IPS-18a (cell line): ENCODE data around the gene CEP63.

ENCODE experiments used
- H3K27ac ChIP-seq: one replicate; pipeline ENCODE4 v1.5.1; 2013; ENCODE audit warnings: low read length
- H3K27me3 ChIP-seq: one replicate; pipeline ENCODE4 v1.6.1; 2013; ENCODE audit warnings: mild to moderate bottlenecking, low read length; ENCODE audit not compliant: control insufficient read depth, insufficient read depth
- H3K36me3 ChIP-seq: one replicate; pipeline ENCODE4 v1.6.1; 2013; ENCODE audit warnings: low read depth, low read length; ENCODE audit not compliant: control insufficient read depth
- H3K4me1 ChIP-seq: one replicate; pipeline ENCODE4 v1.6.1; 2013; ENCODE audit warnings: low read depth, low read length; ENCODE audit not compliant: control insufficient read depth
- H3K4me3 ChIP-seq: one replicate; pipeline ENCODE4 v1.5.1; 2013; ENCODE audit warnings: low read length
- H3K9ac ChIP-seq: one replicate; pipeline ENCODE4 v1.6.1; 2013; ENCODE audit warnings: mild to moderate bottlenecking, low read length, moderate library complexity
- H3K9me3 ChIP-seq: one replicate; pipeline ENCODE4 v1.6.1; 2013; ENCODE audit warnings: low read depth, low read length; ENCODE audit not compliant: control insufficient read depth

The CEP63 gene

DNA sequence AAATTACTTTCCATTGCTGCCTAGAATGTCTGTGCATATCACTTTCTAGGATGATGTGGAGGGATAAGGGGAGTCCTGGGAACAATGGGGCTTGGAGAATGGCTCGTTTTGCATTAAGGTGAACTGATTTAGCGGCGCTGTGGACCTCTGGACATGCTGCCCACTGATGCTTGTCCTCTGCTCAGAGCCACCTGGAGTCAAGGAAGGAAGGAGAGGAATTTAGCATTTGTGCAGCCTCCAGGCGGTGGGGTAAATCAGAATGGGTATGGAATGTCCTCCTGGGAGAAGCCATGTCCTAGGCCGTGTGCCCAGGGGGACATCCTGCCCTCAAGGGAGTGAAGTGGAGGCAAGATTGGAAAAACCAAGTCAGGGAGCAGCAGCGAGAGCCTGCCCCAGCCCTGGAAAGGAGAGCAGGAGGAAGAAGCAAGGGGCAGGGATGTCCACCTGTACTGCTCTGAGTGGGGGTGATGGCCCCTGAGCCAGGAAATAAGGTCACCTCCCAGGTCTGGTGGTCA, 127.2 kb downstream of the CEP63 start:
- H3K27me3 ChIP-seq, result no peaks in the 10 kb centered on the region

DNA sequence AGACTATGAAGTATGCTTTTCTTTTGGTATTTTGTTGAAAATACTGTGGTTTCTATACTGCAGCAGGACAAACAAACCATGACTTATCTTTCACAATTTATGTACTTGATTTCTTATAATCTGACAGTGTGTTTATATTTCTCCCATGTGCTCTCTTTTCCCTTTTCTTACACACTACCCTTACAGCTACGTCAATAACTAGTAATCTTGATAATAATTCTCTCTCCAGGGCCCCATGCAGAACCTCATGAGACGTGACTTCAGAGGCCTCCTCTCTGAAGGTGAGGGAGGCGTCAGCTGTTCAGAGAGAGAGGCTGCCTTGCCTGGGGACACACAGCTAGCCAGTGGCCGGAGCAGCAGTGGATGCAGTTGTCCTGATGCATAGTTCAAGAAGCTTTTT, 129.1 kb downstream of the CEP63 start:
- no peak overlapping the region for H3K9ac ChIP-seq
- no peaks in the 10 kb centered on the region for H3K9me3 ChIP-seq
- H3K27ac ChIP-seq, result no peak overlapping the region
- H3K36me3 ChIP-seq, result no peaks in the 10 kb centered on the region
- no peaks in the 10 kb centered on the region for H3K4me1 ChIP-seq
- no peaks in the 10 kb centered on the region for H3K27me3 ChIP-seq
- H3K4me3 ChIP-seq, result no peak overlapping the region

More for the DNA sequence above, 127.2 kb downstream of the CEP63 start:
- H3K4me3 ChIP-seq, result no peak overlapping the region
- no peaks in the 10 kb centered on the region for H3K4me1 ChIP-seq
- no peak overlapping the region for H3K9ac ChIP-seq
- no peaks in the 10 kb centered on the region for H3K9me3 ChIP-seq
- no peak overlapping the region for H3K27ac ChIP-seq
- H3K36me3 ChIP-seq, result no peaks in the 10 kb centered on the region

DNA sequence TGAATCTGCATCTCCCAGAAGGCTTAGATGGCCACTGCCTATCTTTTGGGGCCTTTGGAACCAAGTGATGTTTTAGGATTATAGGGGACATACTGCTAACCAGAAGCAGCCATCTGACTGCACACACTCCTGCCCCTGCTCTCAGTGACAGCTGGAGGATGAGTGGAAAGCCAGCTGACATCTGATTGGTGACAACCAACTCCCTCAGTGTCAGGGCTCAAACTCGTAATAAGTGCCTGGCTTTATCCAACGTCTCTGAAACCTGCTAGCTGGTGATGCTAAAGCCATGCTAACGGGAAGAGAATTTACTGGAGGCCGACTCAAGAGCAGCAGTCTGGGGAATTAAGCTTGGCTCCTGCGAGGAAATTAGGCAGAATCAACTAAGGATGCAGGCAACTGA, 129.9 kb downstream of the CEP63 start:
- no peaks in the 10 kb centered on the region for H3K9me3 ChIP-seq

GRCh38 chr3:134617608-134618477, 132.0 kb downstream of the CEP63 start:
- Histone ChIP-seq H3K36me3 (no peaks in the 10 kb centered on the region), H3K9ac (no peak overlapping the region)

More for the DNA sequence above, 129.9 kb downstream of the CEP63 start:
- Histone ChIP-seq H3K9ac (no peak overlapping the region), H3K36me3 (no peaks in the 10 kb centered on the region), H3K27ac (no peak overlapping the region), H3K4me1 (no peaks in the 10 kb centered on the region), H3K4me3 (no peak overlapping the region), H3K27me3 (no peaks in the 10 kb centered on the region)

GRCh38 chr3:134618478-134619300, 132.8 kb downstream of the CEP63 start:
- H3K9me3 ChIP-seq, result no peaks in the 10 kb centered on the region
- H3K4me3 ChIP-seq, result no peak overlapping the region
- no peaks in the 10 kb centered on the region for H3K27me3 ChIP-seq
- H3K4me1 ChIP-seq, result no peaks in the 10 kb centered on the region
- H3K9ac ChIP-seq, result no peak overlapping the region
- H3K27ac ChIP-seq, result no peak overlapping the region
- H3K36me3 ChIP-seq, result no peaks in the 10 kb centered on the region

More at GRCh38 chr3:134617608-134618477, 132.0 kb downstream of the CEP63 start:
- Histone ChIP-seq H3K27ac (no peak overlapping the region), H3K27me3 (no peaks in the 10 kb centered on the region), H3K4me3 (no peak overlapping the region), H3K9me3 (no peaks in the 10 kb centered on the region), H3K4me1 (no peaks in the 10 kb centered on the region)

- H3K4me1 ChIP-seq, result no peaks in the 10 kb centered on the region
- H3K36me3 ChIP-seq, result no peaks in the 10 kb centered on the region
- no peaks in the 10 kb centered on the region for H3K9me3 ChIP-seq
- H3K27me3 ChIP-seq, result no peaks in the 10 kb centered on the region
- H3K27ac ChIP-seq, result no peak overlapping the region
- H3K4me3 ChIP-seq, result no peak overlapping the region
- no peak overlapping the region for H3K9ac ChIP-seq
These were observed 133.4 kb downstream of the CEP63 start for GRCh38 chr3:134619301-134619615.

DNA sequence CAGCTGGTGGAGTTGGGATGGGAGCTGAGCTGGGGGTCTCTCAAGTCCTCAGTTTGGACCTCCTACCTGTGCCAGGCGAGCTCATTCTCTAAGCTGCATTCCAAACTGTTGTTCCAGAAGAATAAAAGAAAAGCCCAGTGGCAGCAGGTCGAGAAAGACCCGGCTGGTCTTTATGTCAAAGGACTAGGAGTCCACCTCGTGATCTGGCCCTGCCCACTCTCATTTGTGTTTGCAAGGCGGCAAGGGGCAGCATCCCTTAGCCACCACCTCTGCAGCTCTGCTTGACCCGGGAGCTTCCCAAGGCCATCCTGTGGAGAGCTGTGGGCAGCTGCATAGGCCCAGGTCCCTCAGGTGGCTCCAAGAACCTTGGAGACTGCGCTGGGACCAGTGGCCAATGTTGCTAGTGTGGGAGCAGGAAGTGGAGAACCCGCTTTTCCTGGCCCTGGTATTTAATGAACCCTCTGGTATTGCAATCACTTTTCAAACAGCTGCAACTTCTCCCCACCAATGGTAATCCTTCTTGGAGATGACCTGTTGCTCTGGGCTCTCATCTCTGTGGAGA, 134.1 kb downstream of the CEP63 start:
- H3K9me3 ChIP-seq, result no peaks in the 10 kb centered on the region
- H3K4me3 ChIP-seq, result no peak overlapping the region
- H3K36me3 ChIP-seq, result no peaks in the 10 kb centered on the region
- H3K27me3 ChIP-seq, result no peaks in the 10 kb centered on the region
- H3K9ac ChIP-seq, result no peak overlapping the region
- no peak overlapping the region for H3K27ac ChIP-seq
- no peaks in the 10 kb centered on the region for H3K4me1 ChIP-seq

DNA sequence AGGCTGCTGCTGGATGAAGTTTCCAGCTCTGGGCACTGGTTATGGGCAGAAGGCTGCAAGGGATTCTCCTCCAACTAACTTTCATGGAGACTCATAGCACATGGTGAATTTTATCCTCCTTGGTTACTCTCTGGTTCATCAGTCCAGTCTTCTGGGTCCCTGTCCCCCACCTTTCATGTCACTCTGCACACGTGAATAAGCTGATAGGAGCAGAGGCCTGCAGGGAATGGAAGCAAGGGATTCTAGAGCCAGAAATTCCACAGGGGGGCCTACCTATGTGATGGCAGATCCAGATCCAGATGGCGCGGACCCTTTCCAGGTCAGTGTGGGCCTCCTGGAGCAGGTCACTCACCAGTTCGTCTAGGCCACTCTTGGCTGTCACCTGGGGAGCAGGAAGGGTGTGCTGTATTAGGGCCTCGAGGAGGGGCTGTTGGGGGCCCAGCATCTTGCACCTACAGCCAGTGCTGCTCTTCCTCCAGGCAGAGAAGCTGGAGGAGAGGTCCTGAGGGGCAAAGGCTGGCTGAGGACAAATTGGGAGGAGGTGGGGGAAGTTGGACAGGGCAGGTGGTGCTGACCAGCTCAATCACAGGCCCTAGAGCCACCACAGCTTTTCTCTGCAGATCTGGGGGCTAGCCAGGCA, 134.7 kb downstream of the CEP63 start:
- no peaks in the 10 kb centered on the region for H3K9me3 ChIP-seq
- no peak overlapping the region for H3K4me3 ChIP-seq
- H3K4me1 ChIP-seq, result no peaks in the 10 kb centered on the region
- no peaks in the 10 kb centered on the region for H3K36me3 ChIP-seq
- H3K27me3 ChIP-seq, result no peaks in the 10 kb centered on the region
- H3K27ac ChIP-seq, result no peak overlapping the region
- H3K9ac ChIP-seq, result no peak overlapping the region

DNA sequence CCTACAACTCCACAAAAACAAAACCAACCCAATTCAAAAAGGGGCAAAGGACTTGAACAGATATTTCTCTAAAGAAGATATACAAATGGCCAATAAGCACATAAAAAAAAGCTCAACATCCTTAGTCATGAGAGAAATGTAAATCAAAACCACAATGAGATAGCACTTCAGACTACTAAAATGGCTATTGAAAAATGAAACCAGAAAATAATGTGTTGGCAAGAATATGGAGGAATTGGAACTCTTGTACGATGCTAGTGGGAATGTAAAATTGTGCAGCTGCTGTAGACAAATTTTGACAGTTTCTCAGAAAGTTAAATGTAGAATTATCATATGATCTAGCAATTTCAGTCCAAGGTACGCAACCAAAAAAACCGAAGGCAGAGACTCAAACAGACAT, 136.0 kb downstream of the CEP63 start:
- no peak overlapping the region for H3K27ac ChIP-seq
- H3K9ac ChIP-seq, result no peak overlapping the region
- no peak overlapping the region for H3K4me3 ChIP-seq
- H3K27me3 ChIP-seq, result no peaks in the 10 kb centered on the region
- no peaks in the 10 kb centered on the region for H3K36me3 ChIP-seq
- no peaks in the 10 kb centered on the region for H3K4me1 ChIP-seq
- no peaks in the 10 kb centered on the region for H3K9me3 ChIP-seq

- Histone ChIP-seq H3K4me3 (no peak overlapping the region), H3K9ac (no peak overlapping the region), H3K9me3 (no peaks in the 10 kb centered on the region), H3K27ac (no peak overlapping the region), H3K36me3 (no peaks in the 10 kb centered on the region), H3K4me1 (no peaks in the 10 kb centered on the region), H3K27me3 (no peaks in the 10 kb centered on the region)
These were observed 137.0 kb downstream of the CEP63 start for GRCh38 chr3:134622806-134623365.
